Heart right ventricle (tissue), 16 donors: Measurements from ENCODE around the gene UBE2L3. TPM values are rescaled to one million over a fixed set of nuclear protein-coding genes. Genes with fewer than 3 reads are reported as not detected.

Source experiments
- ATAC-seq, 8 donors: fragments of 200-7000 bp; cut with Tn5 transposase; one replicate each; pipeline ENCODE4 v1.9.1; 2020; ENCODE audit warnings: mild to moderate bottlenecking in 8 of 8, moderate library complexity in 8 of 8, moderate number of reproducible peaks in 1 of 8
- DNase-seq, 2 donors: peaks; one replicate each; pipeline ENCODE4 v3.0.0-alpha.2; 2020
- H3K27ac ChIP-seq, 10 donors: fragments of 200-600 bp; sonication (generic) in 2 of 10; one replicate each; pipeline versions ENCODE4 v1.5.0 to v1.8.0; 2020 to 2022; ENCODE audit warnings: mild to moderate bottlenecking in 3 of 10
- H3K27me3 ChIP-seq, 7 donors: fragments of 200-600 bp; one replicate each; pipeline ENCODE4 v1.8.0; 2021 to 2022; ENCODE audit warnings: mild to moderate bottlenecking in 2 of 7
- H3K36me3 ChIP-seq, 9 donors: fragments of 200-600 bp; sonication (generic) in 1 of 9; one replicate each; pipeline versions ENCODE4 v1.5.0 to v1.8.0; 2020 to 2022; ENCODE audit warnings: mild to moderate bottlenecking in 2 of 9
- H3K4me1 ChIP-seq, 9 donors: fragments of 200-600 bp; sonication (generic) in 1 of 9; one replicate each; pipeline versions ENCODE4 v1.5.0 to v1.8.0; 2020 to 2022; ENCODE audit warnings: mild to moderate bottlenecking in 4 of 9
- H3K4me3 ChIP-seq, 10 donors: fragments of 200-600 bp; sonication (generic) in 2 of 10; one replicate each; pipeline versions ENCODE4 v1.5.0 to v1.8.0; 2020 to 2022; ENCODE audit warnings: mild to moderate bottlenecking in 7 of 10, moderate library complexity in 2 of 10
- H3K9me3 ChIP-seq, 11 donors: fragments of 200-600 bp in 10 of 11; sonication (generic) in 2 of 11; one replicate each; pipeline versions ENCODE4 v1.5.0 to v1.8.0; 2013 to 2022; ENCODE audit warnings: mild to moderate bottlenecking in 2 of 11, control low read depth in 1 of 11, moderate library complexity in 1 of 11
- WGBS, 2 donors: extraction: QIAGEN DNeasy Blood & Tissue Kit; methylation state at CpG; one replicate each; pipeline ENCODE4 v1.1.7; 2013; ENCODE audit warnings: inconsistent platforms in 1 of 2; 5-methylcytosine and 5-hydroxymethylcytosine counted together
- intact Hi-C, 10 donors: fragments of 100-400 bp; cut with DNase I; formaldehyde crosslinking; loops; one replicate each; pipeline versions ENCODE4 v1.11.1 to v1.14.2; 2022
- polyA plus RNA-seq, 2 donors: library from polyadenylated mRNA; stranded (reverse); fragments of 200-250 nt; gene quantifications; one replicate each; pipeline ENCODE4 v1.2.3, GENCODE V29; 2013
- total RNA-seq, 10 donors: library from RNA; stranded (reverse); fragmentation: NEBNext Ultra II Directional in 3 of 10; extraction: Animal tissue kit (Norgen Biotek cat#: 25700) in 3 of 10; gene quantifications; one replicate each; pipeline versions ENCODE4 v1.2.1 to v1.2.4, GENCODE V29; 2021 to 2023
- TF ChIP-seq, protein P1 (sequence below), 9 donors: fragments of 200-600 bp; sonication (generic) in 2 of 9; IDR thresholded peaks; one replicate each; pipeline versions ENCODE4 v1.5.0 to v1.8.0; 2021 to 2022; ENCODE audit warnings: antibody characterized with exemption in 9 of 9, mild to moderate bottlenecking in 5 of 9, moderate library complexity in 1 of 9
- donor health status: Arrhythmogenic right ventricular cardiomyopathy.
- donor health status: ischemic (EF 13 %, LVEDD 7.1; RV severe dilation, severe dysfunction).
- donor health status: healthy with polysubstance abuse.
- donor health status: DM: no; HTN: yes; CAD: no.
- donor health status: DM: no; HTN: no; CAD: no.
- donor health status: ischemic (EF 25% LVEDD 6.9; RV normal size, moderate dysfunction).
- donor health status: ischemic (EF 25% LVEDD 5.7; RV mildly dilated, moderate dysfunction).
- donor health status: healthy.
- donor health status: DM: yes; HTN: yes; CAD: no.
- donor health status: Ischemic cardiomyopathy.
- donor health status: ischemic (EF 35%, LVEDD 5.7; RV mildly dilated, moderate dysfunction).
- donor health status: nonischemic (EF 11% LVEDD 7.7; RV severe dilation, severe dysfunction).
- donor health status: DM: yes; HTN: yes; CAD: no.
- donor health status: PGD.
- donor health status: ischemic (EF 29% LVEDD 5.4; RV normal size, mild dysfunction).
- donor health status: nonischemic (EF 23%, LVEDD 6.1; RV moderate dilation, normal function).

Gene UBE2L3
- total and polyA plus RNA-seq, 12 donors, result 43.1 to 63.6 (median 50.1) TPM

DNA sequence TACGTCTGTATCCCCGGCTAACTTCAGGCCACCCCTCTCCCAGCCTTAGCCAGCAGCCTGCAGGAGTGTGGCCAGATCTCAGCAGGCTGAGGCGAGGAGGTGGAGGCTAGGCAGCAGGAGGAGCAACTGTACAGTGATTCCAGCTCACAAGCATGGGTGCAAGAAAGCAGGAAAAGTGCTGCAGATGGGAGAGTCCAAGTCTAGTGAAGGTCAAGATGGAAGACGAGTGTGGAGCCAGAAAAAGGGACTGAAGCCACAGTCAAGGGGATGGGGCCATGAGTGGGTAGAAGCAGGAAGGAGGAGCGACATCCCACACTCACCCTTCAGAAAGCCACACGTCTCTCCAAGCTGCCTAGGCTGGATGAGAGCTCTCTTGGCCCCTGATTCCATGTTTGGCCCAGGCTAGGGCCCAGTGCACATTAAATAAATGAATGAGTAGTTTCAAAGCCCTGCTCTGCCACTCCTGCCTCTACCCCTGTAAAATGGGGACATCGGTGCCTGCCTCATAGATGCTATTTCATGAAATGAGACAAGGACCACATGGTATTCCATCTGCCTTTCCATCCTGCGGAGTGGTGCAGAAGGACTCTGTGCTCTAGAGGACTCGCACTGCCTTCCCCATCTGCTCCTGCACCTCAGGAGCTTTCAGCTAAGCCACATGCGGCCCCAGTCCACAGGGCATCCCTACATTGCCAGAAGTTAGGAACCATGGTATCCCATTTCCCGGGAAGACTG is 59.4 kb downstream of the UBE2L3 start:
- no peak for ATAC-seq
- DNase-seq, result no peak
- Histone ChIP-seq H3K36me3 (peaks cover 0 to 39% (median 8%) of the 10 kb centered on the region in 9 donors), H3K9me3 (no peaks in the 10 kb centered on the region), H3K4me3 (no peak overlapping the region), H3K27me3 (no peaks in the 10 kb centered on the region), H3K4me1 (peaks cover 0 to 65% (median 48%) of the 10 kb centered on the region in 9 donors), H3K27ac (no peak overlapping the region)
- TF ChIP-seq, protein P1, sequence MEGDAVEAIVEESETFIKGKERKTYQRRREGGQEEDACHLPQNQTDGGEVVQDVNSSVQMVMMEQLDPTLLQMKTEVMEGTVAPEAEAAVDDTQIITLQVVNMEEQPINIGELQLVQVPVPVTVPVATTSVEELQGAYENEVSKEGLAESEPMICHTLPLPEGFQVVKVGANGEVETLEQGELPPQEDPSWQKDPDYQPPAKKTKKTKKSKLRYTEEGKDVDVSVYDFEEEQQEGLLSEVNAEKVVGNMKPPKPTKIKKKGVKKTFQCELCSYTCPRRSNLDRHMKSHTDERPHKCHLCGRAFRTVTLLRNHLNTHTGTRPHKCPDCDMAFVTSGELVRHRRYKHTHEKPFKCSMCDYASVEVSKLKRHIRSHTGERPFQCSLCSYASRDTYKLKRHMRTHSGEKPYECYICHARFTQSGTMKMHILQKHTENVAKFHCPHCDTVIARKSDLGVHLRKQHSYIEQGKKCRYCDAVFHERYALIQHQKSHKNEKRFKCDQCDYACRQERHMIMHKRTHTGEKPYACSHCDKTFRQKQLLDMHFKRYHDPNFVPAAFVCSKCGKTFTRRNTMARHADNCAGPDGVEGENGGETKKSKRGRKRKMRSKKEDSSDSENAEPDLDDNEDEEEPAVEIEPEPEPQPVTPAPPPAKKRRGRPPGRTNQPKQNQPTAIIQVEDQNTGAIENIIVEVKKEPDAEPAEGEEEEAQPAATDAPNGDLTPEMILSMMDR (IDR thresholded peaks at IDR 0.05), result no peak
- 74 to 77% methylated on average over 11 of the region's 11 CpGs for WGBS, 2 donors
- intact Hi-C loops, result loop anchor here in 6 of 10 donors (5.0 to 10.0 kb wide), 5 partner anchors 40 to 60 kb away; partner anchors contain the start of gene UBE2L3 (in 1 of the 6)

DNA sequence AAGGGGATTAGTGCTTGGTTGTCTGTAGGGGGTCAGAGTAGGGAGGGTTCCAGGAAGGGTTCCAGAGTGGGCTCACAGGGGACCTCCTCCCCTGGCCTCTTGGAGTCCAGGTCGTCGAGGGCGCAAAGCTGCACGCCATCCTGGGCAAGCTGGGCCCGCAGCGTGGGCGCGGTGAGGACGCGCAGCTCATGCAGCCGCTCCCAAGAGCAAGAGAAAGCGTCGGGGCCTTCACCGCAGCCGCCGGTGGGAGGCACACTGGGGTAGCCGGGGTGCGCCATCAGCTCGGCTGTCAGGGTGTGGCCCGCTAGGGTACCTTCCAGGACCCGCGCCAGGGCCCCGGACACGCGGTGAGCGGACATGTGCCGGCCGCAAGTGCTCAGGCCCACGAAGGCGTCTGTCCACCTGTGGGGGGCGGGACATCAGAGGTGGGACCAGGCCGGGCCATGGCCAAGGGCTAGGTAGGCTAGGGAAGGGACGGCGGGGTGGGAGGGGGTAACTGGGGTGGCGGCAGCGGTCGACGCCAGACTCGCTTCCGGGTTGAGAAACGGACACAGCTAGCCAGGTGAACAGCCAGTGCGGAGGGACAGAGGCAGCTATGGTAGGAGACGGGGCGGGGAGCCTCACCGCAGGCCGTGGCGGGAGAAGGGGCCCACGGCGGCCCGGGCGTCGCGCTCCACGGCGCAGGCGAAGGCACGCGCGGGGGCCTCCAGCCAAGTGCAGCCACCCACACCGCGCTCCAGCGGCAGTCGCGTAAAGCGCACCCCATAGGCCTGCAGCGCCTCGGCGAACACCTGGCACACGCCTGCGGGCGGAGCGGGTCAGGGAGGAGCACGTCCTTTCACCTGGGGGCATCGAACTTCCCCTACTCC is 61.1 kb downstream of the UBE2L3 start:
- peak overlapping the region; percentile 75 to 100 (median 88) for H3K4me3 ChIP-seq
- no peak for DNase-seq
- WGBS, 2 donors, result 68 to 80% methylated on average over 67 to 74 of the region's 74 CpGs

DNA sequence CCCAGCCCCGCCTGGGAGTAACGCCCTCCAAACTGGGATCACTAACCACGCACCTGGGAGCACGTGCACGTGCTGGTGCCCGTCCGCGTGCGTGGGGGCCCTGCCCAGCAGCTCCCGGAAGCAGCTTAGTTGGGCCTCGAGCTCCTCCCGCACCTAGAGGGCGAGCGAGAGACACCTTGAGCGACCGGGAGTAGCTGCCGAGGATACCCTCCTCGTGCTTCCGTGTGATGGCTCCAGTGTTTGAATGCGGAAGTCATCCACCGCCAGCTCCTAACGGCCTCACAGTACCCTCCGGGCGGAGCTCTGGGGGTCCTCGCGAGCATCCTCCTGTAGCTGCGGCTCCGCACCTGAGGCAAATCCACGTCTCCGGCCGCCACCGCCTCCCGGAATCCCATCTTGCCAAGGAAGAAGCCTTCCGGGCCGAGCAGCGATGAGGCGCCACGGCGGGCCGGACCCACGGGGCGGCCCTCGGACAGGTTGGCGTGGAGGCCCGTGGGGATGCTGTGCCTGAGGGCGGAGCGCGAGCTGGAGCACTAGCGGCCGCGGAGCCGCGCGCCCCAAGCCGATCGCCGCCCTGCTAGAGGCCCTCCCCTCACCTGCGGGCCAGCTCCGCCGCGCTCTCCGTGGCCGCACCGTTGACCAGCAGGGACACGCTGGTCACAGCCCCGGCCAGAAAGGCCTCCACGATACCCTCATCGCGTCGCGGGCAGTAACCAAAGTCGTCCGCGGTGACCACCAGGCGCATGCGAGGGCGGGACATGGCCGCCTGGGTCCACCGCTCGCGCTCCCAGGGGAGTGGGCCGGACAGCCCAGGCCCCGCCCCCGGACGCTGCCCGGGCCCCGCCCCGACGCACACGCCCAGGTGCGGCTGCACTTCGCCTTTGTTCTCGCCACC is 62.0 kb downstream of the UBE2L3 start, which contains the start of gene YDJC:
TSS of gene YDJC (minus strand) at position 768 of the 895 bp plus-strand sequence. CDS start at position 760, 8 bp downstream.
- H3K4me3 ChIP-seq, result peak within 1 kb of the TSS; percentile 75 to 100 (median 88)
- no peaks in the 10 kb centered on the region for H3K9me3 ChIP-seq
- H3K27me3 ChIP-seq, result no peaks in the 10 kb centered on the region
- peak within 1 kb of the TSS in 9 of 10 donors; percentile 17 to 92 (median 71) for H3K27ac ChIP-seq
- DNase-seq (peak; percentile 92 to 94), ATAC-seq (peak; percentile 96 to 98 (median 98))
- intact Hi-C loops, result loop anchor here in 7 of 10 donors (1.0 to 10.0 kb wide), 6 partner anchors 13 to 62 kb away; partner anchors contain the start of genes SDF2L1 (in 1 of the 7) and UBE2L3 (in 1 of the 7)
- 1 to 2% methylated on average over 92 to 93 of the region's 93 CpGs for WGBS, 2 donors
- peaks cover 0 to 39% (median 25%) of the 10 kb centered on the region in 9 donors for H3K4me1 ChIP-seq
- peaks cover 0 to 18% (median 0%) of the 10 kb centered on the region in 9 donors for H3K36me3 ChIP-seq
- TF ChIP-seq, protein P1 (IDR thresholded peaks at IDR 0.05), result peak in 7 of 9 donors; percentile 10 to 97 (median 37)

More for the DNA sequence above, 61.1 kb downstream of the UBE2L3 start:
- TF ChIP-seq, protein P1 (IDR thresholded peaks at IDR 0.05), result no peak
- Histone ChIP-seq H3K4me1 (peaks cover 0 to 48% (median 34%) of the 10 kb centered on the region in 9 donors), H3K36me3 (peaks cover 0 to 22% (median 0%) of the 10 kb centered on the region in 9 donors), H3K9me3 (no peaks in the 10 kb centered on the region), H3K27ac (peak overlapping the region in 6 of 10 donors; percentile 17 to 92 (median 73)), H3K27me3 (no peaks in the 10 kb centered on the region)
- intact Hi-C loops, result loop anchor here in 6 of 10 donors (5.0 to 10.0 kb wide), 5 partner anchors 41 to 61 kb away; partner anchors contain the start of gene UBE2L3 (in 1 of the 6)
- peak in 2 of 8 donors; percentile 1 to 19 for ATAC-seq
